Lower leg skin (tissue), 4 donors: ENCODE measurements around the gene DUSP3. TPM values are rescaled to one million over a fixed set of nuclear protein-coding genes. Genes with fewer than 3 reads are reported as not detected.
A peak's percentile ranks its signal among the peaks of the same experiment; 100 is the strongest.

Source experiments
- DNase-seq, 2 donors: peaks; one replicate each; pipeline ENCODE4 v3.0.0-alpha.2; 2019; ENCODE audit warnings: low spot score in 2 of 2
- H3K4me3 ChIP-seq: fragments of 200-600 bp; sonication (generic); 2 replicates; pipeline ENCODE4 v1.5.1; 2017; ENCODE audit warnings: mild to moderate bottlenecking, low read depth; ENCODE audit not compliant: poor library complexity, severe bottlenecking
- CTCF ChIP-seq, 3 donors: fragments of 450-650 bp; IDR thresholded peaks; one replicate each; pipeline ENCODE4 v1.5.1; 2016; ENCODE audit warnings: antibody characterized with exemption in 3 of 3, mild to moderate bottlenecking in 3 of 3, moderate library complexity in 2 of 3
- POLR2A ChIP-seq, 2 donors: fragments of 450-650 bp; IDR thresholded peaks; one replicate each; pipeline ENCODE4 v1.6.1; 2016 to 2017; ENCODE audit warnings: antibody characterized with exemption in 2 of 2, mild to moderate bottlenecking in 1 of 2, moderate library complexity in 1 of 2
- WGBS, 2 donors: methylation state at CpG; one replicate each; pipeline ENCODE4 v1.1.5; 2018; 5-methylcytosine and 5-hydroxymethylcytosine counted together
- intact Hi-C: fragments of 100-400 bp; cut with DNase I; formaldehyde crosslinking; loops from one replicate; pipeline ENCODE4 v1.15.0; 2023; ENCODE audit warnings: low total_unique reads
- total RNA-seq, 4 donors: library from RNA; depleted of rRNA; stranded (reverse); fragments of >200 nt; gene quantifications; one replicate each; pipeline ENCODE4 v1.1.0, GENCODE V29; 2016

The DUSP3 gene
- total RNA-seq, 4 donors from 2014 or later = 33.2 to 44.1 (median 37.9) TPM

- peak in 1 of 2 donors; percentile 80 for DNase-seq
- TF ChIP-seq CTCF (IDR thresholded peaks at IDR 0.05) (no peak), POLR2A (IDR thresholded peaks at IDR 0.05) (no peak)
- whole genome bisulfite sequencing, 2 donors = 72 to 81% methylated on average over 6 of the region's 6 CpGs
- no peak overlapping the region for H3K4me3 ChIP-seq
- intact Hi-C loops = loop anchor here (5.0 to 10.0 kb wide), 2 partner anchors 66 to 183 kb away; no protein-coding TSS in a partner anchor
These were observed 20.7 kb downstream of the DUSP3 start for GRCh38 chr17:43758086-43758485.

- DNase-seq = peak in 1 of 2 donors; percentile 78
- intact Hi-C loops = loop anchor here (5.0 to 10.0 kb wide), 2 partner anchors 65 to 182 kb away; no protein-coding TSS in a partner anchor
- TF ChIP-seq CTCF (IDR thresholded peaks at IDR 0.05) (no peak), POLR2A (IDR thresholded peaks at IDR 0.05) (no peak)
- no peak overlapping the region for H3K4me3 ChIP-seq
- 88 to 93% methylated on average over 7 to 8 of the region's 8 CpGs for WGBS, 2 donors
These were observed 21.6 kb downstream of the DUSP3 start for GRCh38 chr17:43757171-43757660.

GRCh38 chr17:43756201-43756600 is 22.6 kb downstream of the DUSP3 start:
- 84 to 89% methylated on average over 6 of the region's 6 CpGs for WGBS, 2 donors
- H3K4me3 ChIP-seq = no peak overlapping the region
- DNase-seq = peak in 1 of 2 donors; percentile 82
- intact Hi-C loops = loop anchor here (5.0 to 10.0 kb wide), 2 partner anchors 64 to 181 kb away; no protein-coding TSS in a partner anchor
- TF ChIP-seq POLR2A (IDR thresholded peaks at IDR 0.05) (no peak), CTCF (IDR thresholded peaks at IDR 0.05) (no peak)

- peak in 1 of 2 donors; percentile 74 for DNase-seq
- WGBS, 2 donors = 31 to 32% methylated on average over 6 to 40 of the region's 60 CpGs
- no peak overlapping the region for H3K4me3 ChIP-seq
- intact Hi-C loops = loop anchor here (5.0 to 10.0 kb wide), 2 partner anchors 63 to 181 kb away; no protein-coding TSS in a partner anchor
- TF ChIP-seq CTCF (IDR thresholded peaks at IDR 0.05) (no peak), POLR2A (IDR thresholded peaks at IDR 0.05) (no peak)
These were observed 23.3 kb downstream of the DUSP3 start for GRCh38 chr17:43755389-43755875.

- WGBS, 2 donors = 42 to 56% methylated on average over 8 to 10 of the region's 21 CpGs
- DNase-seq = no peak
- no peak overlapping the region for H3K4me3 ChIP-seq
- intact Hi-C loops = loop anchor here (5.0 to 10.0 kb wide), 2 partner anchors 63 to 180 kb away; no protein-coding TSS in a partner anchor
- no peak for TF ChIP-seq CTCF (IDR thresholded peaks at IDR 0.05)
- no peak for TF ChIP-seq POLR2A (IDR thresholded peaks at IDR 0.05)
These were observed 23.8 kb downstream of the DUSP3 start for GRCh38 chr17:43754947-43755346.
